Measurements from ENCODE around the gene GAK.

GAK gene

DNA sequence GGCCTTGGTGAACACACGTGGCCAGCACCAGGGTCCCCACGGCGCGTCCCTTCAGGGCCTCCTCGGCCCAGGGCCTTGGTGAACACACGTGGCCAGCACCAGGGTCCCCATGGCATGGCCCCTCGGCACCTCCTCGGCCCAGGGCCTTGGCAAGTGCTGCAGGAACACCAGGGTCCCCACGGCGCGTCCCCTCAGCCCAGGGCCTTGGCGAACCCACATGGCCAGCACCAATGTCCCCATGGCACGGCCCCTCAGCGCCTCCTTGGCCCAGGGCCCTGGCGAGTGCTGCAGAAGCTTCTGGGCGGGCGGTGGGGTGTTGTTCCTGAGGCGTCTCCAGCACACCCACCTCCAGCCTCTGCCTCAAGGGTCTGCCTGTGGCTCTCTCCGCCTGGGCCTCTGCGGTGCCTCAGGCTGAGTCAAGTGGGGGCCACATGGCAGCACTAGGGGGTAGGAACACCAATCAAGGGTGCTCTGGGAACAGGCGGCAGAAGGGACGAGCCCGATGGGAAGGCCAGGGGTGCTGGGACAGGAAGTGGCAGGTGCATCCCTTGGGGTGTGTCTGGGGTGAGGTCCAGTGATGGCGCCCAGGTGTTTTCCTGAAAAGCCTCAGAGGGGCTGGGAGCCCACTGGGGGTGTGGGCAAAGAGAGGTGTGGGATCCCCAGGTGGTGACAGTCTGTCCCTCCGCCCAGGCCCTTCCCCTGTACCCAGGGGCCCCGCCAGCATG is 64.4 kb downstream of the GAK start:
- TF ChIP-seq, protein P1, sequence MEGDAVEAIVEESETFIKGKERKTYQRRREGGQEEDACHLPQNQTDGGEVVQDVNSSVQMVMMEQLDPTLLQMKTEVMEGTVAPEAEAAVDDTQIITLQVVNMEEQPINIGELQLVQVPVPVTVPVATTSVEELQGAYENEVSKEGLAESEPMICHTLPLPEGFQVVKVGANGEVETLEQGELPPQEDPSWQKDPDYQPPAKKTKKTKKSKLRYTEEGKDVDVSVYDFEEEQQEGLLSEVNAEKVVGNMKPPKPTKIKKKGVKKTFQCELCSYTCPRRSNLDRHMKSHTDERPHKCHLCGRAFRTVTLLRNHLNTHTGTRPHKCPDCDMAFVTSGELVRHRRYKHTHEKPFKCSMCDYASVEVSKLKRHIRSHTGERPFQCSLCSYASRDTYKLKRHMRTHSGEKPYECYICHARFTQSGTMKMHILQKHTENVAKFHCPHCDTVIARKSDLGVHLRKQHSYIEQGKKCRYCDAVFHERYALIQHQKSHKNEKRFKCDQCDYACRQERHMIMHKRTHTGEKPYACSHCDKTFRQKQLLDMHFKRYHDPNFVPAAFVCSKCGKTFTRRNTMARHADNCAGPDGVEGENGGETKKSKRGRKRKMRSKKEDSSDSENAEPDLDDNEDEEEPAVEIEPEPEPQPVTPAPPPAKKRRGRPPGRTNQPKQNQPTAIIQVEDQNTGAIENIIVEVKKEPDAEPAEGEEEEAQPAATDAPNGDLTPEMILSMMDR (IDR thresholded peaks at IDR 0.05; ENCODE audit: borderline replicate concordance, extremely low read depth, low read length, poor library complexity, severe bottlenecking): no peak
- no peak for TF ChIP-seq EZH2 (IDR thresholded peaks at IDR 0.05; ENCODE audit: borderline replicate concordance, low read depth, low read length, severe bottlenecking)
- Histone ChIP-seq H3K4me2 (ENCODE audit: insufficient read depth, low read length) (no peak overlapping the region), H3K79me2 (ENCODE audit: insufficient read depth, low read length) (no peaks in the 10 kb centered on the region), H3K27me3 (ENCODE audit: insufficient read depth, low read length, poor library complexity) (no peaks in the 10 kb centered on the region), H3K27ac (ENCODE audit: low read length) (no peak overlapping the region), H3K4me1 (ENCODE audit: insufficient read depth, low read length) (no peaks in the 10 kb centered on the region), H2AFZ (ENCODE audit: low read depth, low read length) (no peak overlapping the region), H4K20me1 (ENCODE audit: insufficient read depth, low read length) (peaks cover 6% of the 10 kb centered on the region; the same call in 1 of the 2 replicates), H3K4me3 (ENCODE audit: low read depth in 1 of 2, low read length in 2 of 2) (no peak overlapping the region), H3K9me3 (ENCODE audit: insufficient read depth, low read length, severe bottlenecking) (peaks cover 3% of the 10 kb centered on the region), H3K9ac (ENCODE audit: low read depth, low read length) (no peak overlapping the region), H3K36me3 (ENCODE audit: insufficient read depth, low read length) (peaks cover 96% of the 10 kb centered on the region)
- no peak for DNase-seq
- no peak for ATAC-seq (ENCODE audit: insufficient read depth, low read depth)

DNA sequence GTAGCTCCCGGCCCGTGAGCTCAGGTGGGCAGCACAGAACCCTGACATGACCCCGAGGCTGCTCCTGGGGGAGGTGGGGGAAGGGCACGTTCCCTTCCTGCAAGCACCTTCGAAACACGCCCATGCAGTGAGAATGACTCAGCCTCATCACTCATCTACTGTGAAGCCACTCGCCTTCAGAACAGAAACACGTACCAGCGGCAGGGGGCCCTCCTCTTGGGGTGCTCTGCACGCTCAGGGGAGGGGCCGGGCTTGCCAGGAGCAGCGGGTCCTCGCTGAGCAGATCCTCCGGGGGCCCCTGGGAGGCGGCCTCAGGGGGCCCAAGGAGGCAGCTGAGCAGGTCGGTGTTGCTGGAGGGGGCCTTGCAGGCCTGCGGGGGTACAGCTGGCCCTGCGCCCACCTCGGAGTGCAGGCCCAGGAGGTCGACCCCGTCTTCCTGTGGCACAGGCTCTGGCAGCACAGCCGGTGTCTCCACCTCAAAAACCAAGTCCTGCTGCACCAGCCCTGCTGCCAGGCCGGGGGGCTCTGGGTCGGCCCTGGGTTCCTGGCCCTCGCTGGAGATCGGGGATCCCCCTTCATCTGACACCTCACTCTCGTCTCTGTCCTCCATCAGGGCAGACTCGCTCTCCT is 65.2 kb downstream of the GAK start:
- no peak for DNase-seq
- H3K79me2 ChIP-seq (ENCODE audit: insufficient read depth, low read length): no peaks in the 10 kb centered on the region
- no peaks in the 10 kb centered on the region for H3K27me3 ChIP-seq (ENCODE audit: insufficient read depth, low read length, poor library complexity)
- H3K27ac ChIP-seq (ENCODE audit: low read length): no peak overlapping the region
- TF ChIP-seq, protein P1 (IDR thresholded peaks at IDR 0.05; ENCODE audit: borderline replicate concordance, extremely low read depth, low read length, poor library complexity, severe bottlenecking): no peak
- TF ChIP-seq EZH2 (IDR thresholded peaks at IDR 0.05; ENCODE audit: borderline replicate concordance, low read depth, low read length, severe bottlenecking): no peak
- peaks cover 3% of the 10 kb centered on the region; the same call in 1 of the 2 replicates for H4K20me1 ChIP-seq (ENCODE audit: insufficient read depth, low read length)
- no peaks in the 10 kb centered on the region for H3K4me1 ChIP-seq (ENCODE audit: insufficient read depth, low read length)
- H2AFZ ChIP-seq (ENCODE audit: low read depth, low read length): no peak overlapping the region
- no peak for ATAC-seq (ENCODE audit: insufficient read depth, low read depth)
- peaks cover 94% of the 10 kb centered on the region for H3K36me3 ChIP-seq (ENCODE audit: insufficient read depth, low read length)
- H3K4me2 ChIP-seq (ENCODE audit: insufficient read depth, low read length): no peak overlapping the region
- H3K9me3 ChIP-seq (ENCODE audit: insufficient read depth, low read length, severe bottlenecking): peaks cover 3% of the 10 kb centered on the region
- no peak overlapping the region for H3K9ac ChIP-seq (ENCODE audit: low read depth, low read length)
- no peak overlapping the region for H3K4me3 ChIP-seq (ENCODE audit: low read depth in 1 of 2, low read length in 2 of 2)

DNA sequence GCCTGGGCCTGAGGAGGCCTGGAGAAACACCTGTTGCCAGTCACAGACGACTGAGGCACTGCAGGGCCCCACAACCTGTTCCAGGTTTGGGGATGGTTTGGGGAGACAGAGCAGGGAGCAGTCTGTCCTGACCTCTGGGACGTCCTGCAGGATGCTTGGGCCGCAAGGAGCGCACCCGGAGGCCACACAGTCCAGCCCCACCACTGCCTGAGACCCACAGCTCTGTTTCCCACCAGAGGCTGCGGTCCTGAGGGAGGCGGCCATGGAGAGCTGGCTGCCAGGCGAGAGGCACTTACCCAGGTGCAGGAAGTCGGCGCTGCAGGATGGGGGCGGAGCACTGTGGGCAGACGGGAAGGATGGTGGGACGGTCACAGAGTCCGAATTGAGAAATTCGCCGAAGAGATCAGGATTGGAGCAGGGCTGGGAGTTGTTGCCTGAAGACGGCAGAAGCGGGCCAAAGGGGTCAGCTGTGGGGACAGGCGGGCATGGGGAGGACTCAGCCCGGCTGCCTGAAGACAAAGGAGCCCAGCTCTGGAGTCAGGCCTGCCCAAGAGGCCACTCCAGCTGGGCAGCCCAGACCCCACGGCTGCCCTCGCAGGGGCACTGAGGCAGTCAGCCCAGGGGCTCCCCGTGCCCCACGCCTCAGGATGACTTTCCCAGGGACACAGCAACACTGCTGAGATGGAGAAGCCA is 65.9 kb downstream of the GAK start:
- H3K9me3 ChIP-seq (ENCODE audit: insufficient read depth, low read length, severe bottlenecking): peaks cover 7% of the 10 kb centered on the region
- H3K36me3 ChIP-seq (ENCODE audit: insufficient read depth, low read length): peaks cover 97% of the 10 kb centered on the region
- peaks cover 3% of the 10 kb centered on the region; the same call in 1 of the 2 replicates for H4K20me1 ChIP-seq (ENCODE audit: insufficient read depth, low read length)
- H2AFZ ChIP-seq (ENCODE audit: low read depth, low read length): no peak overlapping the region
- H3K27me3 ChIP-seq (ENCODE audit: insufficient read depth, low read length, poor library complexity): no peaks in the 10 kb centered on the region
- ATAC-seq (ENCODE audit: insufficient read depth, low read depth) (no peak), DNase-seq (no peak)
- TF ChIP-seq, protein P1 (IDR thresholded peaks at IDR 0.05; ENCODE audit: borderline replicate concordance, extremely low read depth, low read length, poor library complexity, severe bottlenecking): no peak
- TF ChIP-seq EZH2 (IDR thresholded peaks at IDR 0.05; ENCODE audit: borderline replicate concordance, low read depth, low read length, severe bottlenecking): no peak
- H3K4me1 ChIP-seq (ENCODE audit: insufficient read depth, low read length): no peaks in the 10 kb centered on the region
- H3K4me2 ChIP-seq (ENCODE audit: insufficient read depth, low read length): no peak overlapping the region
- no peak overlapping the region for H3K4me3 ChIP-seq (ENCODE audit: low read depth in 1 of 2, low read length in 2 of 2)
- no peak overlapping the region for H3K9ac ChIP-seq (ENCODE audit: low read depth, low read length)
- H3K27ac ChIP-seq (ENCODE audit: low read length): no peak overlapping the region
- H3K79me2 ChIP-seq (ENCODE audit: insufficient read depth, low read length): no peaks in the 10 kb centered on the region
